H1 (cell line): Measurements from ENCODE around the gene NBEA. TPM values are rescaled to one million over a fixed set of nuclear protein-coding genes. Genes with fewer than 3 reads are reported as not detected.

ENCODE experiments used
- CTCF ChIA-PET: fragments of 300-600 bp; sonication (Branson Sonifier 250); formaldehyde crosslinking; loops from one replicate; lab custom pipeline; 2021; ENCODE audit not compliant: partially characterized antibody; lab: Charles Lee
- POLR2A ChIA-PET: fragments of 300-600 bp; sonication (Branson Sonifier 250); formaldehyde crosslinking; loops from one replicate; lab custom pipeline; 2021; ENCODE audit warnings: inconsistent platforms; ENCODE audit not compliant: partially characterized antibody; lab: Charles Lee
- DNase-seq, 2 experiments: peaks; one replicate each; pipeline versions ENCODE4 v3.0.0 to v3.0.0-alpha.2; 2010 to 2022; ENCODE audit warnings: low spot score in 2 of 2, low read depth in 1 of 2, mixed read lengths in 1 of 2
- FAIRE-seq: peaks from 2 replicates; lab custom pipeline; 2011; peaks lifted over from hg19 to GRCh38; lab: Jason Lieb, UNC
- H2AFZ ChIP-seq: 2 replicates; pipeline ENCODE4 v1.8.1; 2012; ENCODE audit warnings: low read length, inconsistent platforms
- H2AK5ac ChIP-seq: 2 replicates; pipeline ENCODE4 v1.6.1; 2013; ENCODE audit warnings: low read depth, low read length
- H2BK120ac ChIP-seq: replicated peaks from 2 replicates; pipeline ENCODE3; 2013; ENCODE audit warnings: low read depth, low read length, inconsistent platforms
- H2BK12ac ChIP-seq: 2 replicates; pipeline ENCODE4 v1.6.1; 2013; ENCODE audit warnings: low read depth, low read length
- H2BK15ac ChIP-seq: 2 replicates; pipeline ENCODE4 v1.6.1; 2013; ENCODE audit warnings: low read length
- H2BK20ac ChIP-seq: 2 replicates; pipeline ENCODE4 v1.6.1; 2013; ENCODE audit warnings: low read length
- H2BK5ac ChIP-seq: 2 replicates; pipeline ENCODE4 v1.6.1; 2013; ENCODE audit warnings: low read depth, low read length
- H3K14ac ChIP-seq: 2 replicates; pipeline ENCODE4 v1.6.1; 2013; ENCODE audit warnings: inconsistent platforms; ENCODE audit not compliant: insufficient read length
- H3K18ac ChIP-seq: 2 replicates; pipeline ENCODE4 v1.6.1; 2013; ENCODE audit warnings: low read length; ENCODE audit errors: extremely low read depth
- H3K23ac ChIP-seq: 2 replicates; pipeline ENCODE4 v1.6.1; 2013; ENCODE audit warnings: inconsistent platforms; ENCODE audit not compliant: insufficient read length
- H3K23me2 ChIP-seq: 2 replicates; pipeline ENCODE4 v1.6.1; 2013; ENCODE audit warnings: low read depth, low read length
- H3K27ac ChIP-seq: 2 replicates; pipeline ENCODE4 v1.6.1; 2011; ENCODE audit warnings: low read depth, low read length, inconsistent platforms
- H3K27me3 ChIP-seq, 4 experiments: replicated peaks in 1 of 4; 1 replicate in 1 of 4; 2 replicates in 3 of 4; pipeline versions ENCODE4 v1.6.1 to v1.8.1; 2011 to 2013; ENCODE audit warnings: low read length in 3 of 4, mild to moderate bottlenecking in 3 of 4, inconsistent platforms in 2 of 4, mixed read lengths in 2 of 4, moderate library complexity in 1 of 4; ENCODE audit not compliant: control insufficient read depth in 3 of 4, insufficient read depth in 3 of 4; ENCODE audit errors: extremely low read depth in 1 of 4
- H3K36me3 ChIP-seq, 4 experiments: 2 replicates each; pipeline versions ENCODE4 v1.6.1 to v1.8.1; 2011 to 2013; ENCODE audit warnings: mild to moderate bottlenecking in 4 of 4, low read length in 3 of 4, moderate library complexity in 2 of 4, control low read depth in 1 of 4, inconsistent platforms in 1 of 4; ENCODE audit not compliant: insufficient read depth in 4 of 4, control insufficient read depth in 2 of 4
- H3K4ac ChIP-seq: replicated peaks from 2 replicates; pipeline ENCODE3; 2013; ENCODE audit warnings: low read length, low read depth, mixed read lengths, inconsistent platforms; ENCODE audit not compliant: insufficient read length
- H3K4me1 ChIP-seq, 4 experiments: replicated peaks in 1 of 4; 1 replicate in 1 of 4; 2 replicates in 3 of 4; pipeline versions ENCODE4 v1.6.1 to v1.8.1; 2011 to 2013; ENCODE audit warnings: low read length in 3 of 4, inconsistent platforms in 2 of 4, mixed read lengths in 1 of 4; ENCODE audit not compliant: insufficient read depth in 4 of 4, control insufficient read depth in 3 of 4
- H3K4me2 ChIP-seq, 2 experiments: 2 replicates each; pipeline versions ENCODE4 v1.6.1 to v1.8.1; 2011 to 2013; ENCODE audit warnings: low read depth in 2 of 2, low read length in 2 of 2, control low read depth in 1 of 2, inconsistent platforms in 1 of 2, mild to moderate bottlenecking in 1 of 2; ENCODE audit not compliant: insufficient read depth in 1 of 2
- H3K4me3 ChIP-seq, 4 experiments: fragments of 200-600, 300-600 bp in 1 of 4; sonication (generic), shearing (Covaris generic), sonication (Bioruptor Twin) in 1 of 4; 2 replicates each; pipeline versions ENCODE4 v1.5.1 to v1.8.1; 2011 to 2016; ENCODE audit warnings: low read length in 4 of 4, low read depth in 3 of 4, control low read depth in 2 of 4, inconsistent platforms in 2 of 4, mild to moderate bottlenecking in 2 of 4, mixed read lengths in 1 of 4, moderate library complexity in 1 of 4; ENCODE audit not compliant: insufficient read depth in 2 of 4; ENCODE audit errors: extremely low read depth in 1 of 4
- H3K56ac ChIP-seq: replicated peaks from 2 replicates; pipeline ENCODE3; 2013; ENCODE audit warnings: low read depth, mild to moderate bottlenecking, mixed read lengths, low read length, inconsistent platforms; ENCODE audit not compliant: insufficient read length
- H3K79me1 ChIP-seq: 2 replicates; pipeline ENCODE4 v1.6.1; 2013; ENCODE audit warnings: low read depth, low read length, control low read depth
- H3K79me2 ChIP-seq, 2 experiments: 2 replicates each; pipeline versions ENCODE4 v1.6.1 to v1.8.1; 2012 to 2013; ENCODE audit warnings: low read length in 2 of 2, mild to moderate bottlenecking in 2 of 2, inconsistent platforms in 1 of 2; ENCODE audit not compliant: insufficient read depth in 2 of 2, control insufficient read depth in 1 of 2
- H3K9ac ChIP-seq, 4 experiments: replicated peaks in 1 of 4; 1 replicate in 1 of 4; 2 replicates in 3 of 4; pipeline versions ENCODE4 v1.6.1 to v1.8.1; 2011 to 2013; ENCODE audit warnings: low read depth in 3 of 4, low read length in 3 of 4, control low read depth in 2 of 4, mild to moderate bottlenecking in 2 of 4, moderate library complexity in 2 of 4, inconsistent platforms in 1 of 4; ENCODE audit errors: extremely low read depth in 1 of 4
- H3K9me3 ChIP-seq, 2 experiments: 2 replicates each; pipeline versions ENCODE4 v1.6.1 to v1.8.1; 2012 to 2013; ENCODE audit warnings: mild to moderate bottlenecking in 2 of 2, moderate library complexity in 2 of 2, control low read depth in 1 of 2, inconsistent platforms in 1 of 2, low read depth in 1 of 2, low read length in 1 of 2, mixed read lengths in 1 of 2; ENCODE audit not compliant: insufficient read depth in 2 of 2
- H4K20me1 ChIP-seq, 2 experiments: replicated peaks in 1 of 2; 2 replicates each; pipeline versions ENCODE3 to v1.8.1; 2011 to 2013; ENCODE audit warnings: inconsistent platforms in 2 of 2, low read length in 2 of 2, mild to moderate bottlenecking in 1 of 2; ENCODE audit not compliant: insufficient read depth in 2 of 2, control insufficient read depth in 1 of 2
- H4K5ac ChIP-seq: 2 replicates; pipeline ENCODE4 v1.6.1; 2013; ENCODE audit warnings: low read length, low read depth, mixed read lengths, inconsistent platforms; ENCODE audit not compliant: insufficient read length
- H4K8ac ChIP-seq: 2 replicates; pipeline ENCODE4 v1.8.0; 2013; ENCODE audit warnings: mild to moderate bottlenecking, moderate library complexity, low read length, inconsistent platforms; ENCODE audit not compliant: insufficient read depth; ENCODE audit errors: extremely low read depth
- H4K91ac ChIP-seq: replicated peaks from 2 replicates; pipeline ENCODE3; 2013; ENCODE audit warnings: low read length, mixed read lengths, inconsistent platforms; ENCODE audit not compliant: insufficient read length
- BACH1 ChIP-seq: IDR thresholded peaks from 2 replicates; pipeline ENCODE4 v1.6.1; 2012; ENCODE audit warnings: low read length, improper control_type of control experiment
- BCL11A ChIP-seq, 2 experiments: IDR thresholded peaks; one replicate each; pipeline ENCODE4 v1.6.1; 2011; ENCODE audit warnings: low read depth in 2 of 2, low read length in 2 of 2, mild to moderate bottlenecking in 2 of 2
- BRCA1 ChIP-seq: IDR thresholded peaks from 2 replicates; pipeline ENCODE4 v1.6.1; 2012; ENCODE audit warnings: low read depth, low read length, improper control_type of control experiment
- CHD1 ChIP-seq: IDR thresholded peaks from 2 replicates; pipeline ENCODE4 v1.6.1; 2012; ENCODE audit warnings: low read depth, low read length, improper control_type of control experiment
- EZH2 ChIP-seq: fragments of 200-600 bp; sonication (generic); IDR thresholded peaks from 2 replicates; pipeline ENCODE4 v1.7.1; 2012; ENCODE audit warnings: low read depth, mild to moderate bottlenecking, moderate library complexity, low read length, inconsistent platforms; ENCODE audit not compliant: severe bottlenecking
- HDAC2 ChIP-seq, 2 experiments: fragments of 300-600 bp in 1 of 2; sonication (generic) in 1 of 2; IDR thresholded peaks; 2 replicates each; pipeline ENCODE4 v1.6.1; 2011 to 2012; ENCODE audit warnings: low read depth in 2 of 2, low read length in 2 of 2, mild to moderate bottlenecking in 2 of 2, moderate library complexity in 2 of 2, borderline replicate concordance in 1 of 2, inconsistent platforms in 1 of 2
- JUN ChIP-seq: IDR thresholded peaks from 2 replicates; pipeline ENCODE4 v1.6.1; 2011; ENCODE audit warnings: low read depth, mild to moderate bottlenecking, improper control_type of control experiment, low read length
- KDM5A ChIP-seq: fragments of 200-600 bp; IDR thresholded peaks from 2 replicates; pipeline ENCODE4 v1.7.1; 2012; ENCODE audit warnings: mild to moderate bottlenecking, low read length, inconsistent platforms, mixed read lengths
- MAFK ChIP-seq: IDR thresholded peaks from 2 replicates; pipeline ENCODE4 v1.6.1; 2012; ENCODE audit warnings: low read depth, mild to moderate bottlenecking, improper control_type of control experiment, low read length
- PHF8 ChIP-seq: fragments of 200-600 bp; sonication (generic); conservative IDR thresholded peaks from 2 replicates; pipeline ENCODE4 v1.7.1; 2012; ENCODE audit warnings: low read depth, mild to moderate bottlenecking, inconsistent platforms, low read length, moderate library complexity
- SAP30 ChIP-seq: fragments of 300-600 bp; sonication (generic); IDR thresholded peaks from 2 replicates; pipeline ENCODE4 v1.7.1; 2012; ENCODE audit warnings: low read length, moderate library complexity, mild to moderate bottlenecking, inconsistent platforms; ENCODE audit not compliant: insufficient read depth, insufficient replicate concordance
- TAF7 ChIP-seq: optimal IDR thresholded peaks from 2 replicates; pipeline ENCODE3; 2011; ENCODE audit warnings: low read depth, mild to moderate bottlenecking, inconsistent platforms, low read length, moderate library complexity, borderline replicate concordance
- TCF12 ChIP-seq: IDR thresholded peaks from 2 replicates; pipeline ENCODE4 v1.6.1; 2011; ENCODE audit warnings: low read depth, mild to moderate bottlenecking, low read length
- ZNF274 ChIP-seq: IDR thresholded peaks from 2 replicates; pipeline ENCODE4 v1.7.0; 2012; ENCODE audit warnings: low read length, borderline replicate concordance; ENCODE audit errors: extremely low read depth
- polyA plus RNA-seq, 7 experiments: library from polyadenylated mRNA; depleted of rRNA in 3 of 7; stranded (reverse) in 5 of 7; unstranded in 2 of 7; fragments of >200 nt in 5 of 7; fragments of 200-250 nt in 2 of 7; gene quantifications; 1 replicate in 5 of 7; 2 replicates in 1 of 7; 4 replicates in 1 of 7; pipeline versions ENCODE4 v1.2.1 to v1.2.3, GENCODE V29; 2011 to 2013; ENCODE audit warnings: missing spikeins in 2 of 7, mixed read lengths in 2 of 7
- total RNA-seq: library from RNA; stranded (reverse); fragmentation: NEBNext Ultra II Directional; extraction: Animal tissue kit (Norgen Biotek cat#: 25700); gene quantifications from 2 replicates; pipeline ENCODE4 v1.2.1, GENCODE V29; 2021

Gene NBEA
- total and polyA plus RNA-seq, 2 of the 8 experiments (the other 6 are each of a cell fraction or from before 2014, with no cell fraction given) = 14.2 to 21.5 TPM

GRCh38 chr13:35378939-35379338, 436.9 kb downstream of the NBEA start (continued):
- TF ChIP-seq TCF12 = no peak
- TF ChIP-seq CHD1 = no peak
- TF ChIP-seq, all 59 proteins: peak for 0

DNA sequence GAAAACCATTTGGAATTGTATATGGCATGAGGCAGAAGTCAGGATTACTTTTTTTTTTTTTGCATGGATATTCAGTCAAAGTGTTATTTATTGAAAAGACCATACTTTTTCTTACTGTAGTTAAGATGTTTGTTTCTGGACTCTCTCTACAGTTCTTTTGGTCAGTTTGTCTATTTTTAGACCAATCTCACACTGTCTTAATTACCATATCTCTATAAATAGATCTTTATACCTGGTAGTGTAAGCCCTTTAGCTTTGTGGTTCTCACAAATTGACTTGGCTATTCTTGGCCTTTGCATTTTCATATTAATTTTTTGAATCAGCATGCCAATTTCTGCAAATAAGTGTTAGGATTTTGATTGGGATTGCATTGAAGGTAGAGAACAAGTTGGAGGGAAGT, 437.6 kb downstream of the NBEA start:
- no peak overlapping the region for H3K4ac ChIP-seq
- H3K36me3 ChIP-seq = no peaks in the 10 kb centered on the region
- no peak overlapping the region for H2AFZ ChIP-seq
- POLR2A ChIA-PET = no interaction called here
- no peak overlapping the region for H4K91ac ChIP-seq
- H3K27ac ChIP-seq = no peak overlapping the region
- no peaks in the 10 kb centered on the region for H4K20me1 ChIP-seq
- H2AK5ac ChIP-seq = no peak overlapping the region
- no peak overlapping the region for H2BK120ac ChIP-seq
- no peak overlapping the region for H2BK15ac ChIP-seq
- DNase-seq (no peak), FAIRE-seq (no peak)
- no peak overlapping the region for H3K4me2 ChIP-seq
- CTCF ChIA-PET = no interaction called here
- H3K23me2 ChIP-seq = no peaks in the 10 kb centered on the region
- no peaks in the 10 kb centered on the region for H3K79me2 ChIP-seq
- H3K18ac ChIP-seq = no peak overlapping the region
- H3K56ac ChIP-seq = no peak overlapping the region
- H2BK12ac ChIP-seq = no peak overlapping the region
- peaks cover 0 to 3% (median 0%) of the 10 kb centered on the region in 4 experiments; a peak in 3 of 7 replicates for H3K4me1 ChIP-seq
- H3K4me3 ChIP-seq = no peak overlapping the region
- H3K9me3 ChIP-seq = no peaks in the 10 kb centered on the region
- no peak overlapping the region for H4K5ac ChIP-seq
- H2BK20ac ChIP-seq = no peak overlapping the region
- H3K14ac ChIP-seq = no peak overlapping the region
- no peaks in the 10 kb centered on the region for H3K27me3 ChIP-seq
- H2BK5ac ChIP-seq = no peak overlapping the region
- H3K23ac ChIP-seq = no peak overlapping the region
- no peak overlapping the region for H4K8ac ChIP-seq
- no peaks in the 10 kb centered on the region for H3K79me1 ChIP-seq
- H3K9ac ChIP-seq = no peak overlapping the region
- TF ChIP-seq BRCA1 (no peak), JUN (no peak), TAF7 (no peak), ZNF274 (no peak), EZH2 (no peak), SAP30 (no peak), MAFK (no peak), HDAC2 (IDR thresholded peaks at IDR 0.05; ENCODE audit: borderline replicate concordance in 1 of 2, low read depth in 2 of 2, low read length in 2 of 2) (no peak), KDM5A (no peak), BCL11A (IDR thresholded peaks at IDR 0.05; ENCODE audit: low read depth in 2 of 2, low read length in 2 of 2) (no peak), PHF8 (no peak), BACH1 (no peak)
